Subcutaneous adipose tissue (tissue), 4 donors: ENCODE results near the gene RHOT2. TPM values are rescaled to one million over a fixed set of nuclear protein-coding genes. Genes with fewer than 3 reads are reported as not detected.

ENCODE experiments used
- total RNA-seq, 4 donors: library from RNA; depleted of rRNA; stranded (reverse); fragments of >200 nt; gene quantifications; one replicate each; pipeline ENCODE4 v1.1.0, GENCODE V29; 2016
- TF ChIP-seq, protein P1 (sequence below): fragments of 450-650 bp; IDR thresholded peaks from one replicate; pipeline ENCODE4 v1.5.1; 2016; ENCODE audit warnings: low read depth, mild to moderate bottlenecking, control low read depth, antibody characterized with exemption, moderate library complexity

RHOT2 gene
- total RNA-seq, 4 donors from 2014 or later = 26.2 to 75.4 (median 37.8) TPM

DNA sequence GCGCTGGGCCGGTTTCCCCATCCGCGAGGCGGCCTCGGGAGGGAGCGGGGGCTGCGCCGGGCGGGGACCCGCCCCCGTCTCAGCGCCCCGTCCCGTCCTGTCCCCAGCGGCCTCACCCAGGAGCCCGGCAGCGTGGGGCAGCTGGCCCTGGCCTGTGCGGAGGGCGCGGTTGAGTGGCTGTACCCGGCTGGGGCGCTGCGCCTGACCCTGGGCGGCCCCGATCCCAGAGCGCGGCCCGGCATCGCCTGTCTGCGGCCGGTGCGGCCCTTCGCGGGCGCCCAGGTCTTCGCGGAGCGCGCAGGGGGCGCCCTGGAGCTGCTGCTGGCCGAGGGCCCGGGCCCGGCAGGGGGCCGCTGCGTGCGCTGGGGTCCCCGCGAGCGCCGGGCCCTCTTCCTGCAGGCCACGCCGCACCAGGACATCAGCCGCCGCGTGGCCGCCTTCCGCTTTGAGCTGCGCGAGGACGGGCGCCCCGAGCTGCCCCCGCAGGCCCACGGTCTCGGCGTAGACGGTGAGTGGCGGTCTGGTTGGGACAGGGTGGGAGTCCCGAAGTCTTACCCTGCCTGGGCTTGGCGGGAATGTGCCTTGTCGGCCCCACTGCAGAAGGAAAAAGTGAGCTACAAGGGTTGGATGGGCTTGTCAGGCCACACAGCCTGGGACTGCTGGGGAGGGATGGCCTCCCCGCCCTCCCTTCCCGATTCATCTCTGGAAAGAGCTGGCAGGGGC, 47.7 kb downstream of the RHOT2 start:
- TF ChIP-seq, protein P1, sequence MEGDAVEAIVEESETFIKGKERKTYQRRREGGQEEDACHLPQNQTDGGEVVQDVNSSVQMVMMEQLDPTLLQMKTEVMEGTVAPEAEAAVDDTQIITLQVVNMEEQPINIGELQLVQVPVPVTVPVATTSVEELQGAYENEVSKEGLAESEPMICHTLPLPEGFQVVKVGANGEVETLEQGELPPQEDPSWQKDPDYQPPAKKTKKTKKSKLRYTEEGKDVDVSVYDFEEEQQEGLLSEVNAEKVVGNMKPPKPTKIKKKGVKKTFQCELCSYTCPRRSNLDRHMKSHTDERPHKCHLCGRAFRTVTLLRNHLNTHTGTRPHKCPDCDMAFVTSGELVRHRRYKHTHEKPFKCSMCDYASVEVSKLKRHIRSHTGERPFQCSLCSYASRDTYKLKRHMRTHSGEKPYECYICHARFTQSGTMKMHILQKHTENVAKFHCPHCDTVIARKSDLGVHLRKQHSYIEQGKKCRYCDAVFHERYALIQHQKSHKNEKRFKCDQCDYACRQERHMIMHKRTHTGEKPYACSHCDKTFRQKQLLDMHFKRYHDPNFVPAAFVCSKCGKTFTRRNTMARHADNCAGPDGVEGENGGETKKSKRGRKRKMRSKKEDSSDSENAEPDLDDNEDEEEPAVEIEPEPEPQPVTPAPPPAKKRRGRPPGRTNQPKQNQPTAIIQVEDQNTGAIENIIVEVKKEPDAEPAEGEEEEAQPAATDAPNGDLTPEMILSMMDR = no peak

DNA sequence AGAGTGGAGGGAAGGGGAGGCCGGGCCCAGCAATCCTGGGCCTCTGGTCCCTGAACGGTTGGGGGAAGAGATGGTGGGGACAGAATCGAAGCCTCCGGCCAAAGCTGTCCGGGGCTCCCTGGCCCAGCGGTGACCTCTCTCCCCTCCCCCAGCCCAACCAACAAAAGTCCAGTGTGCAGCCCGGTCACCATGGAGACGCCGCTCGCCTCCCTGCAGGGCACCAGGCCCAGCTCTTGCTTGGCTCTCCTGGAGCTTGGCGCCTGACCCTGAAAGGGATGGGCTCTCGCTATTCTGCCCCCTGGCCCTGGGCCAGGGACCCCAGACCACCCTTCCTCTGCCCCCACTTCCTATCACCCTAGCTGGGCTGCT, 48.3 kb downstream of the RHOT2 start:
- TF ChIP-seq, protein P1 = no peak

DNA sequence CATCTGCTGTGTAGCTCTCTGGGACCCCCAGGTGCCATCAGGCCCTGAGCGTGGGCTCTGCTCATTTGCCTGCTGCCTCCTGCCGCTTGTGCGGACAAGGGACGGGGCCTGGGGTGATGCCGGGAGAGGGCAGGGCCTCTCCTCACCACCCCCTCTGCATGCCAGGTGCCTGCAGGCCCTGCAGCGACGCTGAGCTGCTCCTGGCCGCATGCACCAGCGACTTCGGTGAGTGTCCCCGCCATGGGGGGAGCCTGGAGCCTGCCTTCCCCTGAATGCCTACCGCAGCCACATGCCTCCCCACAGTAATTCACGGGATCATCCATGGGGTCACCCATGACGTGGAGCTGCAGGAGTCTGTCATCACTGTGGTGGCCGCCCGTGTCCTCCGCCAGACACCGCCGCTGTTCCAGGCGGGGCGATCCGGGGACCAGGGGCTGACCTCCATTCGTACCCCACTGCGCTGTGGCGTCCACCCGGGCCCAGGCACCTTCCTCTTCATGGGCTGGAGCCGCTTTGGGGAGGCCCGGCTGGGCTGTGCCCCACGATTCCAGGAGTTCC, 48.9 kb downstream of the RHOT2 start:
- TF ChIP-seq, protein P1 = no peak

DNA sequence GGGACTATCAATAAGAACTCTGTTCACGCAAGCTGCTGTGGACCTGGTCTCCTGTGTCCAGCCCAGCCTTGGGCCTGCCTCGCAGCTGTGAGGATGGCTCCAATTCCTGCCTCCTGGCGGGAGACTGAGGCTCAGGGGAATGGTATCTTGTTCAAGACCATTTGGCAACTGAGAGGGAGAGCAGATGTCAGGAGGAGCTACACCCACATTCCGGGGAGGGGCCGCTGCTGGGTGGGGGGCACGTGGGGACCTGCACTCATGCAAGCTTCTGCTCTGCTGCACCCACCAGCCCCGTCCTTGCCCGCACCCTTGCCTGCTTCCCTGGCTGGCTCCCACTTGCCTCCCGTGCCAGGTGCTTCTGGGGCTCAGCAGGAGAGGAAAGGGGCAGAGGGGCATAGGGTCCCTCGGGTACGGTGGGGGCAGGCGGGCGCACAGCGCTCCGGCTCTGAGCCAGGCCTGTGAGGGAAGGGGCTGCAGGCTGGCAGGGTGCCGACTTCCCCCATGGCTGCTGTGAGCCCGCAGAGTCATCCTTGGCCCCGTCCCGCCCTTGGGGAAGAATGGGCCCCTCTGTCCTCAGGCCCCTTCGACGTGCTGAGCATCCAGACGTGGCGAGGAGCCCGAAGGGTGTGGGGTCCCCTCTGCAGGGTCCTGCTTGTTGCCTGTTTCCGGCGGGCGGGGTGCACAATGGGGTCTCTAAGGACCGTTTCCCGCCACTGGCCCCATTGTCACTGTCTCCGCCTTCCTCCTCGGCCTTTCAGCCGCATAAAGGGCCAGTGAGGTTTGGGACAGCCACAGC, 49.7 kb downstream of the RHOT2 start:
- TF ChIP-seq, protein P1 = no peak

DNA sequence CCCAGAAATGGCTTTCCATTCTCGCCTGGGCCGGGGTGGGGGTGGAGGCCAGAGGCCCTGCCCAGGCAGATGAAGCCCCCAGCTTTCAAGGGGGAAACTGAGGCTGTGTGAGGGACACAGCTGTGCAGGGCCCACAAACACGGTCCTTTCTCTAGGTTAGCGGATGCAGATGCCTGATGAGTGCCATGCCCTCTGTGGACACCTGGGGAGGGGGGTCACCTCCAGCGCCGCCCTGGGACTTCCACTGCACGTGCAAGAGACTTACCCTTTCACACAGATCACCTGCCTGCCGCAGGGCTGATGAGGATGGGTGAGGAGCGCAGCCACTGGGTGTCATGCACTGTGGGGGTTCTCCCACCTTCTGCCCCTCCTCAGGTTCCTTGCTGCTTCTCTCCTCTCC, 50.5 kb downstream of the RHOT2 start:
- TF ChIP-seq, protein P1 = no peak

DNA sequence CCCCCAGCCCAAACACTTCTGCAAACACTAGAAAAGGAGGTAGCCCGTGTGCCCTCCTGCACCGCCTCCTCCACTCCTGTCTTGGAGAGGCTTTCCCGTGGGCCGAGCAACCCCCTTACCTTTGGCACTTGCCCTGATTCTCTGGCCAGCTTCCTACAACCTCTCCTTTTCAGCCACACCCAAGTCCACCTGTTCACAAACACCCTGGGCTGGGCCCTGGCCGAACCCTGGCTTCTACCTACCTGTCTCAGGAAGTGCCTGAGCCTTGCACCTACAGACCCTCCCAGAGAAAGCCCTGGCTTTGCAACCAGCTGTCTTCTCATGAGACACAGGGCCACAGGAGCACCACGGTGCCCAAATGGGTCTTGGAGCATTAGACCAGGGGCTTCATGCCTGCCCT, 51.0 kb downstream of the RHOT2 start:
- TF ChIP-seq, protein P1 = no peak

DNA sequence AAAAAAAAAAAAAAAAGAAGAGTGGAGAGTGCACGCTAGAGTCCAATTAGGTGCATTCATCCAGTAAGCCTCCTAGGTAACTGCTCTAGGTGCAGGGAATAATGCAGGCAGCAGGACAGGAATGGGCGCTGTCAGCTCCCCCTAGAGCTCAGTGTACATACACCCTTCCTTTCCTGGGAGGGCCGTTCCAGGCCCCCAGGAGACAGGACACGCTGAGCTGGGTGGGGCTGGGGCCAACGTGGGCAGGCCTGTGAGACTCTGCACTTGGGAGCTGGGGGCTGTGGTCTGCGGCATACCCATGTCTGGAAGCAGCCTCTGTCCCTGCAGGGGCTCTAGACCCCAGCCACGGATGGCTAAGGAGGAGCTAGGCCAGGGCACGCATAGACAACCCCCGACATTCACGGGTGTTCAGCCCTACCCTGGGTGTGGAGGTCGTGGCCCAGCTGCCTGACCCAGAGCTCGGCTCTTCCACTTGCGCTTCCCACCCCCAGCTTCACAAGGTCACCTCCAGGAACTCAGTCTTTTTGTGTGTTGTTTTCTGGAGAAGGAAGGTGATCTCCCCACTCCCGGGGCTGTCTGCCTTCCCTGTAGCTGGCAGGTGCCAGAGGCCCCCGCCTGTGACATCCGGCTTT, 52.0 kb downstream of the RHOT2 start:
- TF ChIP-seq, protein P1 = no peak
